Activated naive CD8-positive, alpha-beta T cell treated with anti-CD3 and anti-CD28 coated beads, Interleukin-2, amount 50 U/mL, for 24 hours (primary cell): ENCODE measurements around the gene SLC22A7.
A peak's percentile ranks its signal among the peaks of the same experiment; 100 is the strongest.

Experiments
- ATAC-seq: fragments of 150-1000 bp; cut with Tn5 transposase; one replicate; pipeline ENCODE4 v1.10.0; 2021
- DNase-seq: peaks from one replicate; pipeline ENCODE4 v3.0.0; 2021
- H3K27ac Mint-ChIP-seq: one replicate; pipeline ENCODE4 v1.8.0; 2021; ENCODE audit warnings: mild to moderate bottlenecking, mixed read lengths
- H3K27me3 Mint-ChIP-seq: one replicate; pipeline ENCODE4 v1.8.0; 2021; ENCODE audit warnings: mixed read lengths
- H3K36me3 Mint-ChIP-seq: one replicate; pipeline ENCODE4 v1.8.0; 2021; ENCODE audit warnings: low read depth, mixed read lengths
- H3K4me1 Mint-ChIP-seq: one replicate; pipeline ENCODE4 v1.8.0; 2021; ENCODE audit warnings: mixed read lengths
- H3K4me3 Mint-ChIP-seq: one replicate; pipeline ENCODE4 v1.8.0; 2021; ENCODE audit warnings: mild to moderate bottlenecking, moderate library complexity, mixed read lengths
- H3K9me3 Mint-ChIP-seq: one replicate; pipeline ENCODE4 v1.8.0; 2021; ENCODE audit warnings: mixed read lengths

SLC22A7 gene

GRCh38 chr6:43274127-43274915, 23.7 kb upstream of the SLC22A7 start:
- ATAC-seq (no peak), DNase-seq (no peak)
- H3K9me3 Mint-ChIP-seq: no peaks in the 10 kb centered on the region
- H3K4me1 Mint-ChIP-seq: peaks cover 7% of the 10 kb centered on the region
- H3K4me3 Mint-ChIP-seq: peak overlapping the region; percentile 46
- no peaks in the 10 kb centered on the region for H3K36me3 Mint-ChIP-seq
- H3K27ac Mint-ChIP-seq: no peak overlapping the region
- H3K27me3 Mint-ChIP-seq: peaks cover 32% of the 10 kb centered on the region

DNA sequence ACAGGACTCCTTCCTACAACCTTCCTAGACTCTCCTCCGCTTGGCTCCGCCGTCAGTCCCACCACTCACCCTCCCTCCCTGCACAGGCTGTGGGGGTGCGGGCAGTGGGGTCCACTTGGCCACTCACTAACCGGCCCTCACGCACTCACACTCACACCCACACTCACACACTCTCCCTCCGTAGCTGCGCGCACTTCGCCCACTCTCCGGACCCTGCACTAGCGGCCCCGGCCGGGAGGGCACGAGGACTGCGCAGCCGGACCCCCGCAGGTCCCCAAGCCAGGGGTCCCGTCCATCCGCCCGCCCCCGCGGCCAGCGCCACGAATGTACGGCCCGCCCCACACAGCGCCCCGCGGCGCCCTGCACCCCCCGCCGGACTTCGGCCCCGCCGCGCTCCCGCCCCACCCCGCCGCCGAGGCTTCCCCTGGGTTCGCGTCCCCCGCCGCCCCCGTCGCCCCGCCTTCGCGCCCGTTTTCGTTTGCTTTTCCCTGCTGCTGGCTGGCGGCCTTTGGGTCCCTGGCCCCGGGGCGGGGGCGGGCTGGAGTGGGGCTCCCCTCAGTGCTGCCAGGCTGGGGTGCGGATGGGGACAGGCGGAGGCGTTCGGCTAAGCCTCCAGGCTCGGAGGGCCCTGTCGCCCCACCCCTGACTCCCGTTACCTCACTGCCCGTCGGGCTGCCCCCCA, 23.0 kb upstream of the SLC22A7 start:
- Mint-ChIP-seq H3K27me3 (peaks cover 31% of the 10 kb centered on the region), H3K36me3 (no peaks in the 10 kb centered on the region), H3K27ac (no peak overlapping the region), H3K9me3 (no peaks in the 10 kb centered on the region), H3K4me3 (peak overlapping the region; percentile 46), H3K4me1 (peaks cover 5% of the 10 kb centered on the region)
- ATAC-seq: no peak
- peak; percentile 36 for DNase-seq

DNA sequence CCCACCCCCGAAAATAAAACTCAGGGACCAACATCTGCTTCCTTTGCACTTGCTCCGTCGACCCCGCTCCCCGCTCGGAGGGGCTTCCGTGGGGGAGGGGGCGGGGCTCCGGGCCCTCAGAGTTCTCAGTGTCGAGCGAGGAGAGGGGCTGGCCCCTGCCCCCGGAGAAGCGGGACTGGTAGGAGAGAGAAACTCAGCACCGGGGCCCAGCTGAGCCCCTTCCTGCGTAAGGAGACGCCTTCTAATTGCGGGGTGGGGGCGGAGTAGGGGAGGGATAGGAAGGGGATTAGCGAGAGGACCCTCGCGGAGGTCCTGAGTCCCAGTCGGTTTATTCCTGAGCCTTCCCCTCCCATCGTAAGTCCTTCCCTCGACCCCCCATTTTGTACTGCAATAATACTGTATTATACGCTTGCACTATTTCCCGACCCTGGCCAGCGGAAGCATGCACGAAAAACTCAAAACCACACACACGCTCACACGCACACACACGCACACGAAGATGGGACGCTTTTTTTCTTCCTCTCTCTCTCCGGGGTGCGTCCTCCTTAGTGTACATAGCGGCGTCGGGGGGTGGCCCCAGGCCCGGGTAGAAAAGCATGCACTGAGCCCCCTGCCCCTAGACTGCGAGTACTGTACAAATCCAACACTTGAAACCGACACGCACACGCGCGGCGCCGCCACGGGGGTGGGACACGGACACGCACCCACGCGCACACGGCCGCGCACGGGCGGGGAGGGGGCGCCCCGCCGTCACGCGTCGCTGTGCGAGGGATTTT, 22.1 kb upstream of the SLC22A7 start:
- Mint-ChIP-seq H3K36me3 (no peaks in the 10 kb centered on the region), H3K9me3 (no peaks in the 10 kb centered on the region), H3K27ac (no peak overlapping the region), H3K4me3 (peak overlapping the region; percentile 77), H3K4me1 (peaks cover 5% of the 10 kb centered on the region), H3K27me3 (peaks cover 32% of the 10 kb centered on the region)
- ATAC-seq (no peak), DNase-seq (peak; percentile 17)

GRCh38 chr6:43276577-43277305, 21.3 kb upstream of the SLC22A7 start:
- Mint-ChIP-seq H3K36me3 (no peaks in the 10 kb centered on the region), H3K4me3 (no peak overlapping the region), H3K27me3 (peaks cover 34% of the 10 kb centered on the region), H3K27ac (no peak overlapping the region), H3K9me3 (no peaks in the 10 kb centered on the region), H3K4me1 (peaks cover 5% of the 10 kb centered on the region)
- DNase-seq (no peak), ATAC-seq (no peak)

- Mint-ChIP-seq H3K27ac (no peak overlapping the region), H3K9me3 (no peaks in the 10 kb centered on the region), H3K4me1 (peaks cover 5% of the 10 kb centered on the region), H3K4me3 (no peak overlapping the region), H3K27me3 (peaks cover 34% of the 10 kb centered on the region), H3K36me3 (no peaks in the 10 kb centered on the region)
- ATAC-seq: no peak
- no peak for DNase-seq
Observed at GRCh38 chr6:43277306-43277642, 20.8 kb upstream of the SLC22A7 start.

DNA sequence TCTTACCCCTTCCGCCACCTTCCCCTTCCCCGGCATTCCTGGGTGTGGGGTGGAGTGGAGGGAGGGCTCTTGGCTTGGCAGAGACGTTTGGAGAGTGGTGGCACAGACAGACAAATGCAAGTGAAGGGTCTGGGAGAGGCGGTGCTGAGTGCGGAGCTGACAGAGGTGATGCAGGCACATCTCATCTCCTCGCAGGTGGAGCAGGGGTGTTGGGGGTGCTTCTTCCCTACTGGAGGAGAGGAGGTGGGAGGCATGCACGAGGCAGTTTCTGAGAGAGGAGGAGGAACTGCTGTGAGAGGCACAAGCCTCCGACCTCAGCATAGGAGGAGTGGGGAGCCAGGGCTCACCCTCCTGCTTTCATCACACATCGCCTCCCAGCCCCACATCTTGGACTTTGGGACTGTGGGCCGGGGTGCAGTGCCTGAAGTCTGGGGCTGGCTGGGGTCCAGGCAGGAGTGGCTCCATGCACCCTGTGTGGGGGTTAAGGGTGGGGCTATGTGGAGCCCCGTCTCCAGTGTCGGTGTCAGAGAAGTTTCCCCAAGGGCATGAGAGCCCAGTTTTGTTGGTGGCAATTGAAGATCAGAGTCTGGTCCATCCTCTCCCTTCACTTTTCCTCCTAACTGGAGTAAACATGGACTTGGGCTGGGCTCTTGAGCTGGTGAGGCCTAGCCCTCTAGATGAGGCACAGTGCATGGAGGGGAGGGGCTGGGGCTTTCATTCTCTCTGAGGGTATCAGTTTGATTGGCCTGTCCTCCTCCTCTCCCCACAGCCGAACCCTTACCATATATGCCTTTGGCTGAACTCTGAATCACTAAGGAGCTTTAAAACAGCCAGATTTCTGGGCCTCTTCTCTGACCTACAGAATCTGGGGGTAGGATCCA, 20.2 kb upstream of the SLC22A7 start:
- no peaks in the 10 kb centered on the region for H3K9me3 Mint-ChIP-seq
- no peak for DNase-seq
- peak; percentile 33 for ATAC-seq
- peaks cover 34% of the 10 kb centered on the region for H3K27me3 Mint-ChIP-seq
- no peak overlapping the region for H3K4me3 Mint-ChIP-seq
- peaks cover 5% of the 10 kb centered on the region for H3K4me1 Mint-ChIP-seq
- H3K36me3 Mint-ChIP-seq: no peaks in the 10 kb centered on the region
- H3K27ac Mint-ChIP-seq: no peak overlapping the region

- H3K27ac Mint-ChIP-seq: no peak overlapping the region
- H3K9me3 Mint-ChIP-seq: no peaks in the 10 kb centered on the region
- no peak overlapping the region for H3K4me3 Mint-ChIP-seq
- no peak for DNase-seq
- H3K27me3 Mint-ChIP-seq: peaks cover 31% of the 10 kb centered on the region
- H3K36me3 Mint-ChIP-seq: no peaks in the 10 kb centered on the region
- peaks cover 5% of the 10 kb centered on the region for H3K4me1 Mint-ChIP-seq
- ATAC-seq: no peak
Observed at GRCh38 chr6:43278524-43279078, 19.5 kb upstream of the SLC22A7 start.

GRCh38 chr6:43280234-43280633, 17.8 kb upstream of the SLC22A7 start:
- H3K4me3 Mint-ChIP-seq: no peak overlapping the region
- no peak for DNase-seq
- H3K36me3 Mint-ChIP-seq: no peaks in the 10 kb centered on the region
- peaks cover 4% of the 10 kb centered on the region for H3K4me1 Mint-ChIP-seq
- peaks cover 20% of the 10 kb centered on the region for H3K27me3 Mint-ChIP-seq
- no peak for ATAC-seq
- H3K9me3 Mint-ChIP-seq: no peaks in the 10 kb centered on the region
- no peak overlapping the region for H3K27ac Mint-ChIP-seq

- Mint-ChIP-seq H3K27me3 (peaks cover 24% of the 10 kb centered on the region), H3K4me3 (no peak overlapping the region), H3K4me1 (no peaks in the 10 kb centered on the region), H3K27ac (no peak overlapping the region), H3K36me3 (no peaks in the 10 kb centered on the region), H3K9me3 (no peaks in the 10 kb centered on the region)
- DNase-seq: no peak
- no peak for ATAC-seq
Observed at GRCh38 chr6:43282060-43282459, 16.0 kb upstream of the SLC22A7 start.

- Mint-ChIP-seq H3K4me3 (no peak overlapping the region), H3K36me3 (no peaks in the 10 kb centered on the region), H3K4me1 (no peaks in the 10 kb centered on the region), H3K9me3 (no peaks in the 10 kb centered on the region), H3K27ac (no peak overlapping the region), H3K27me3 (peaks cover 27% of the 10 kb centered on the region)
- DNase-seq (no peak), ATAC-seq (no peak)
Observed at GRCh38 chr6:43282636-43283513, 15.2 kb upstream of the SLC22A7 start.

DNA sequence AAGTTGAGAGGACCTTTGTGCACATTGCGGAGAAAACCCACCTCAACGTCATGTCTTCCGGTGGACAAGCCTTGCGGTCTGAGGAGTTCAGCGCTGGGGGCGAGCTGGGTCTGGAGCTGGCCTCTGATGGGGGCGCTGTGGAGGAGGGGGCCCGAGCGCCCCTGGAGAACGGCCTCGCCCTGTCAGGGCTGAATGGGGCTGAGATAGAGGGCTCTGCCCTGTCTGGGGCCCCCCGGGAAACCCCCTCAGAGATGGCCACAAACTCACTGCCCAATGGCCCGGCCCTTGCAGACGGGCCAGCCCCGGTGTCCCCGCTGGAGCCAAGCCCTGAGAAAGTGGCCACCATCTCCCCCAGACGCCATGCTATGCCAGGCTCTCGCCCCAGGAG, 14.6 kb upstream of the SLC22A7 start:
- Mint-ChIP-seq H3K4me3 (no peak overlapping the region), H3K27ac (no peak overlapping the region), H3K4me1 (no peaks in the 10 kb centered on the region), H3K9me3 (no peaks in the 10 kb centered on the region), H3K36me3 (no peaks in the 10 kb centered on the region), H3K27me3 (peaks cover 27% of the 10 kb centered on the region)
- DNase-seq: no peak
- no peak for ATAC-seq

GRCh38 chr6:43283905-43284304, 14.2 kb upstream of the SLC22A7 start:
- Mint-ChIP-seq H3K27me3 (peaks cover 27% of the 10 kb centered on the region), H3K36me3 (no peaks in the 10 kb centered on the region), H3K9me3 (no peaks in the 10 kb centered on the region), H3K4me3 (no peak overlapping the region), H3K4me1 (no peaks in the 10 kb centered on the region), H3K27ac (no peak overlapping the region)
- DNase-seq: no peak
- ATAC-seq: no peak
